Ovary (tissue), 9 donors: Measurements from ENCODE around the gene RPA4. TPM values are rescaled to one million over a fixed set of nuclear protein-coding genes. Genes with fewer than 3 reads are reported as not detected.
"Not testable (repeated sequence)": the region's sequence is repeated elsewhere in the genome, so short reads cannot be mapped to it uniquely, and the experiment has no call there.

Experiments used
- DNase-seq, 5 donors: peaks; one replicate each; pipeline ENCODE4 v3.0.0-alpha.2; 2019 to 2020
- H3K27ac ChIP-seq, 2 donors: fragments of 200-600 bp; one replicate each; pipeline versions ENCODE4 v1.5.1 to v1.8.0; 2019 to 2022
- H3K27me3 ChIP-seq: fragments of 200-600 bp; one replicate; pipeline ENCODE4 v1.8.0; 2022
- H3K36me3 ChIP-seq: fragments of 200-600 bp; sonication (generic); one replicate; pipeline ENCODE4 v1.5.1; 2019
- H3K4me1 ChIP-seq: one replicate; pipeline ENCODE4 v1.8.1; 2013; ENCODE audit warnings: mild to moderate bottlenecking, moderate library complexity; ENCODE audit not compliant: insufficient read depth
- H3K4me3 ChIP-seq: fragments of 200-600 bp; sonication (generic); one replicate; pipeline ENCODE4 v1.5.1; 2017
- H3K9me3 ChIP-seq, 2 donors: fragments of 200-600 bp in 1 of 2; sonication (generic) in 1 of 2; one replicate each; pipeline versions ENCODE4 v1.5.1 to v1.8.1; 2013 to 2019; ENCODE audit warnings: mild to moderate bottlenecking in 1 of 2, moderate library complexity in 1 of 2
- EP300 ChIP-seq: sonication (generic); formaldehyde crosslinking; IDR thresholded peaks from one replicate; pipeline ENCODE4 v1.6.1; 2017; ENCODE audit warnings: antibody characterized with exemption
- POLR2A ChIP-seq: fragments of 450-650 bp; IDR thresholded peaks from one replicate; pipeline ENCODE4 v1.6.1; 2017; ENCODE audit warnings: antibody characterized with exemption, mild to moderate bottlenecking, moderate library complexity
- WGBS, 3 donors: extraction: QIAGEN DNeasy Blood & Tissue Kit in 1 of 3; methylation state at CpG; one replicate each; pipeline versions ENCODE4 v1.1.5 to v1.1.7; 2013 to 2017; 5-methylcytosine and 5-hydroxymethylcytosine counted together
- intact Hi-C, 4 donors: fragments of 100-400 bp; cut with DNase I; formaldehyde crosslinking; loops; one replicate each; pipeline versions ENCODE4 v1.11.0 to v1.15.1; 2022 to 2023
- polyA plus RNA-seq, 2 donors: library from polyadenylated mRNA; stranded (reverse); fragments of 200-250 nt in 1 of 2; fragments of 350-450 nt in 1 of 2; fragmentation: Illumina TruSeq in 1 of 2; extraction: RNeasy Lipid Tissue Mini Kit (QIAGEN cat#74804) in 1 of 2; gene quantifications; one replicate each; pipeline ENCODE4 v1.2.3, GENCODE V29; 2013 to 2014
- total RNA-seq, 7 donors: library from RNA; depleted of rRNA in 2 of 7; stranded (reverse); fragments of >200 nt in 2 of 7; fragmentation: NEBNext Ultra II Directional in 3 of 7; extraction: Animal tissue kit (Norgen Biotek cat#: 25700) in 3 of 7; gene quantifications; one replicate each; pipeline versions ENCODE4 v1.1.0 to v1.2.4, GENCODE V29; 2016 to 2023
- TF ChIP-seq, protein P1 (sequence below), 3 donors: fragments of 450-650 bp in 2 of 3; fragments of 200-600 bp in 1 of 3; IDR thresholded peaks; one replicate each; pipeline versions ENCODE4 v1.5.1 to v1.8.0; 2016 to 2022; ENCODE audit warnings: antibody characterized with exemption in 3 of 3, mild to moderate bottlenecking in 1 of 3
- donor health status: DM: no; HTN: no; CAD: no; lungs with moderate emphysema.
- donor health status: DM: no; HTN: no; CAD: no.
- donor health status: Bipolar disorder and iron deficiency.
- donor health status: DM: yes; HTN: yes; CAD: no.
- donor health status: DM: no; HTN: no; CAD: no.
- donor health status: DM: yes; HTN: yes; CAD: no.

The RPA4 gene
- total and polyA plus RNA-seq, 9 donors: 0.08 to 3.7 (median 1.1) TPM; not detected in 1

DNA sequence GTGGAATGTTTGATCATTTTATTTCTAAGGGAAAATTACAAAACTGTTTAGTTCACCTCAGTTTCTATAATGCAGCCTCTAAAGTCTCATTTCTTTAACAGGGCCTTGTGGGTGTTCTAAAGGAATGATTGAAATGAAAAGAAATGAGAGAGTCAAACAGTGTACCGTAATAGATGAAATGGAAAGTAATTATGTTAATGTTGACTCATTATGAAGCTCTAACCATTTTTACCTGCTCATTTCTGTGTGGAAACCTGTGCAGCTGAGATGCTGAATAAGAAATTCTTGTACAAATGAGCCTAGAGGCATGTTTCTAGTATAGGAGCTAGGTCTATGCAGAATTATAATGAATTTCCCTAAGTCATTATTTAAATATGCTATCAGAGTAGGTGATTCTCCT lies 45.2 kb upstream of the RPA4 start:
- H3K36me3 ChIP-seq: no peaks in the 10 kb centered on the region
- no peak for DNase-seq
- H3K4me3 ChIP-seq: no peak overlapping the region
- intact Hi-C loops: no loop called here
- H3K27ac ChIP-seq: no peak overlapping the region
- no peaks in the 10 kb centered on the region for H3K9me3 ChIP-seq
- 38 to 81% (median 68%) methylated on average over 1 of the region's 1 CpG for WGBS, 3 donors
- H3K27me3 ChIP-seq: no peaks in the 10 kb centered on the region
- no peaks in the 10 kb centered on the region for H3K4me1 ChIP-seq
- TF ChIP-seq POLR2A: no peak
- TF ChIP-seq, protein P1, sequence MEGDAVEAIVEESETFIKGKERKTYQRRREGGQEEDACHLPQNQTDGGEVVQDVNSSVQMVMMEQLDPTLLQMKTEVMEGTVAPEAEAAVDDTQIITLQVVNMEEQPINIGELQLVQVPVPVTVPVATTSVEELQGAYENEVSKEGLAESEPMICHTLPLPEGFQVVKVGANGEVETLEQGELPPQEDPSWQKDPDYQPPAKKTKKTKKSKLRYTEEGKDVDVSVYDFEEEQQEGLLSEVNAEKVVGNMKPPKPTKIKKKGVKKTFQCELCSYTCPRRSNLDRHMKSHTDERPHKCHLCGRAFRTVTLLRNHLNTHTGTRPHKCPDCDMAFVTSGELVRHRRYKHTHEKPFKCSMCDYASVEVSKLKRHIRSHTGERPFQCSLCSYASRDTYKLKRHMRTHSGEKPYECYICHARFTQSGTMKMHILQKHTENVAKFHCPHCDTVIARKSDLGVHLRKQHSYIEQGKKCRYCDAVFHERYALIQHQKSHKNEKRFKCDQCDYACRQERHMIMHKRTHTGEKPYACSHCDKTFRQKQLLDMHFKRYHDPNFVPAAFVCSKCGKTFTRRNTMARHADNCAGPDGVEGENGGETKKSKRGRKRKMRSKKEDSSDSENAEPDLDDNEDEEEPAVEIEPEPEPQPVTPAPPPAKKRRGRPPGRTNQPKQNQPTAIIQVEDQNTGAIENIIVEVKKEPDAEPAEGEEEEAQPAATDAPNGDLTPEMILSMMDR (IDR thresholded peaks at IDR 0.05): no peak
- no peak for TF ChIP-seq EP300

DNA sequence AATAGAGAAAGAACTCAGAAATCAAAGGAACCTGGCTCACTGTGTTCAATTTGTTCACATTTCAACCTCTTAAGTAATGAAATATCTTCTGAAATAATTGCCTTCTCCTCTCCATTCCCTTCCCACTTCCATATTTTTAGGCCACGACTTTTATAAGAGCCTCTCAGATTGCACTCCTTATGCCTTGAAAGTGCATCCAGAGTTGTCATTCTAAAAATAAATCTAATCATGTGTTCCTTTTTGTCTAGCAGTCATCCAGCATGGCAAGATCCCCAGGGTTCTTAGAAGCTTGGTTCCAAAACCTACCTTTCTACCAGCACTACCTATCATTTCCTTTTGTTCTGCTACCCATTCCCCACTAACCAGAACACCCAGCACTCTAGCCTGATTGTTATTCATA lies 42.4 kb upstream of the RPA4 start:
- H3K36me3 ChIP-seq: no peaks in the 10 kb centered on the region
- intact Hi-C loops: no loop called here
- no peaks in the 10 kb centered on the region for H3K4me1 ChIP-seq
- H3K27me3 ChIP-seq: no peaks in the 10 kb centered on the region
- DNase-seq: no peak
- TF ChIP-seq POLR2A: no peak
- no peak for TF ChIP-seq EP300
- TF ChIP-seq, protein P1 (IDR thresholded peaks at IDR 0.05): no peak
- no peak overlapping the region for H3K27ac ChIP-seq
- H3K4me3 ChIP-seq: no peak overlapping the region
- 74 to 77% (median 75%) methylated on average over 1 of the region's 1 CpG for WGBS, 3 donors
- H3K9me3 ChIP-seq: no peaks in the 10 kb centered on the region

DNA sequence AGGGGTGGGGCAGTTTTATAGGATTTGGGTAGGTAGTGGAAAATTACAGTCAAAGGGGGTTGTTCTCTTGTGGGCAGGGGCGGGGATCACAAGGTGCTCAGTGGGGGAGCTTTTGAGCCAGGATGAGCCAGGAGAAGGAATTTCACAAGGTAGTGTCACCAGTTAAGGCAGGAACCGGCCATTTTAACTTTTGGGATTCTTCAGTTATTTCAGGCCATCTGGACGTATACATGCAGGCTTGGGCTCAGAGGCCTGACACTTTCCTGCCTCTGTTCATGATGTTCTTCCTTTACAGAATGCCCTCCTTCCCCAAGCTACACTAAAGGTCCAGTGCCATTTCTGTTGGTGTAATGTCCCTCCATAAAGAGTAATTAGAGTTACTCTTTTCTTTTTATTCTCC lies 41.8 kb upstream of the RPA4 start:
- DNase-seq, H3K27me3 ChIP-seq, H3K36me3 ChIP-seq, intact Hi-C loops, H3K9me3 ChIP-seq, H3K4me1 ChIP-seq, H3K27ac ChIP-seq, H3K4me3 ChIP-seq: not testable (repeated sequence)
- 46 to 71% (median 55%) methylated on average over 3 of the region's 3 CpGs for WGBS, 3 donors

DNA sequence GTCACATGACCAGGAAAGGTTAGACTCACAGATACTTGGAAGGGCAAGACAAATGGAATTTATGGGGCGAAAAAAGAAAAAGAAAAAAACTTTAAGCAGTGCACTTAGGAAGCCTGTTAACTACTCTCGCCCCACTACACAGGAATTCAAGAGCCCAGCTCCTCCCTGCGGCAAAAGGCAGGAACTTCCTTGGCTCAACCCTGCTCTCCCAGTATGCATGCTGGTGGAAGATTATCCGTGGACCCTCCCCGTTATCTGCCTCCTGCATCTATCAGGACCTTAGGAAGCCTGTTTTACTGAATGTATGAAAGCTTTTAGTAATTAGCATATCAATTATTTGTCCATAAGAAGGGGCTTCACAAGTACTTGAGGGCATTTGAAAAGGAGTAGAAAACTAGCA lies 40.1 kb upstream of the RPA4 start:
- no peaks in the 10 kb centered on the region for H3K36me3 ChIP-seq
- intact Hi-C loops: no loop called here
- H3K4me3 ChIP-seq: no peak overlapping the region
- no peak for TF ChIP-seq POLR2A
- no peak for TF ChIP-seq EP300
- TF ChIP-seq, protein P1 (IDR thresholded peaks at IDR 0.05): no peak
- no peaks in the 10 kb centered on the region for H3K9me3 ChIP-seq
- 47 to 51% (median 50%) methylated on average over 5 of the region's 5 CpGs for WGBS, 3 donors
- DNase-seq: no peak
- H3K27ac ChIP-seq: no peak overlapping the region
- no peaks in the 10 kb centered on the region for H3K4me1 ChIP-seq
- H3K27me3 ChIP-seq: no peaks in the 10 kb centered on the region

DNA sequence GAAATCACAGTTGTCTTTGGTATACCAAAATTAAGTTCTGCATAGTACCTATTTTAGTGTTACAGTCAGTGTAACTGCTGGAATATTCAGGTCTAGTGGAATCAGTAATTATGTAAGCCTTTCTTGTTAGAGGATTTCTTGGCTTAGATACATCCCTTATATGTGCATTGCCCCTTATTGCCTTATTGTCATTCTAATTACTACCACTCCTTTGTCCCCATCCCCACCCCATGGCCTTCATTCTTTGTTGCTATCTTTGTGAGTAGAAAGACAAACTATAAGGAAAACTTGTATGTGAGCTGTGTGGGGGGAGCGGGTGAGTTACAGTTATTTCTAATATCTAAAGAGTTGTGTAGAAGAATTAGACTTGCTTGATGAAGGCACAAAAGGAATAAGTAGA lies 36.9 kb upstream of the RPA4 start:
- H3K27ac ChIP-seq: no peak overlapping the region
- no peak overlapping the region for H3K4me3 ChIP-seq
- no peaks in the 10 kb centered on the region for H3K36me3 ChIP-seq
- H3K27me3 ChIP-seq: no peaks in the 10 kb centered on the region
- intact Hi-C loops: no loop called here
- TF ChIP-seq, protein P1 (IDR thresholded peaks at IDR 0.05): no peak
- TF ChIP-seq POLR2A (no peak), EP300 (no peak)
- no peak for DNase-seq
- H3K4me1 ChIP-seq: no peaks in the 10 kb centered on the region
- 75 to 89% (median 84%) methylated on average over 1 of the region's 1 CpG for WGBS, 3 donors
- no peaks in the 10 kb centered on the region for H3K9me3 ChIP-seq

DNA sequence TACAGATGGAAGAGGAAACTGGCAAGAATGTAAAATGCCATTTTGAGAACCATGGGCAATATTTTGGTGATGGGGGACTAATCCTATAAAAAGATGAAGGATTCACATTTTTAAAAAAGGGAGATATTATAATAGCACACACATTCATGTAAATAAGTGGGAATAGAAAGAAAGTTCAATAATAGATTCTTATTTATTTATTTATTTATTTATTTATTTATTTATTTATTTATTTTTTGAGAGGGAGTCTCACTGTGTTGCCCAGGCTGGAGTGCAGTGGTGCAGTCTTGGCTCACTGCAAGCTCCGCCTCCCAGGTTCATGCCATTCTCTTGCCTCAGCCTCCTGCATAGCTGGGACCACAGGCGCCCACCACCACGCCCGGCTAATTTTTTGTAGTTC lies 24.3 kb upstream of the RPA4 start:
- H3K4me3 ChIP-seq, H3K27me3 ChIP-seq, DNase-seq, H3K9me3 ChIP-seq, H3K27ac ChIP-seq, intact Hi-C loops, H3K36me3 ChIP-seq, H3K4me1 ChIP-seq: not testable (repeated sequence)
- WGBS, 3 donors: 96 to 97% (median 96%) methylated on average over 4 of the region's 4 CpGs
